Pancreas (tissue), 10 donors: ENCODE results near the gene MCM7. TPM values are rescaled to one million over a fixed set of nuclear protein-coding genes. Genes with fewer than 3 reads are reported as not detected.

Experiments used
- ATAC-seq, 4 donors: fragments of 200-7000 bp; cut with Tn5 transposase; one replicate each; pipeline versions ENCODE4 v1.8.0 to v1.9.1; 2020; ENCODE audit warnings: mild to moderate bottlenecking in 4 of 4, moderate library complexity in 4 of 4
- DNase-seq, 6 donors: peaks; one replicate each; pipeline ENCODE4 v3.0.0-alpha.2; 2020
- FAIRE-seq: peaks from 2 replicates; lab custom pipeline; 2012; peaks lifted over from hg19 to GRCh38; lab: Jason Lieb, UNC
- H3K27ac ChIP-seq, 4 donors: fragments of 200-600 bp; sonication (generic); 1 replicate in 3 of 4; 2 replicates in 1 of 4; pipeline versions ENCODE4 v1.5.0 to v1.8.0; 2020
- H3K27me3 ChIP-seq, 4 donors: fragments of 200-600 bp; one replicate each; pipeline ENCODE4 v1.8.0; 2021
- H3K36me3 ChIP-seq, 3 donors: fragments of 200-600 bp; sonication (generic) in 1 of 3; one replicate each; pipeline versions ENCODE4 v1.5.0 to v1.8.0; 2020 to 2021
- H3K4me1 ChIP-seq, 3 donors: fragments of 200-600 bp; one replicate each; pipeline ENCODE4 v1.8.0; 2021
- H3K4me3 ChIP-seq, 4 donors: fragments of 200-600 bp; sonication (generic) in 2 of 4; one replicate each; pipeline versions ENCODE4 v1.5.0 to v1.8.0; 2020 to 2021
- H3K9me3 ChIP-seq, 4 donors: fragments of 200-600 bp; one replicate each; pipeline ENCODE4 v1.8.0; 2021
- WGBS, 2 donors: extraction: QIAGEN DNeasy Blood & Tissue Kit; methylation state at CpG; one replicate each; pipeline ENCODE4 v1.1.7; 2013; 5-methylcytosine and 5-hydroxymethylcytosine counted together
- intact Hi-C, 3 donors: fragments of 100-400 bp; cut with DNase I; formaldehyde crosslinking; loops; one replicate each; pipeline versions ENCODE4 v1.11.1 to v1.14.2; 2022
- polyA plus RNA-seq, 2 donors: library from polyadenylated mRNA; stranded (reverse); fragments of 200-250 nt; gene quantifications; one replicate each; pipeline ENCODE4 v1.2.3, GENCODE V29; 2013
- total RNA-seq, 6 donors: library from RNA; stranded (reverse); fragmentation: NEBNext Ultra II Directional in 4 of 6; extraction: Animal tissue kit (Norgen Biotek cat#: 25700) in 4 of 6; gene quantifications; one replicate each; pipeline versions ENCODE4 v1.2.1 to v1.2.4, GENCODE V29; 2021 to 2023
- TF ChIP-seq, protein P1 (sequence below), 4 donors: fragments of 200-600 bp; sonication (generic) in 3 of 4; IDR thresholded peaks; one replicate each; pipeline versions ENCODE4 v1.5.0 to v1.8.0; 2021; ENCODE audit warnings: antibody characterized with exemption in 4 of 4
- donor health status: healthy with polysubstance abuse.
- donor health status: DM: no; HTN: no; CAD: no; lungs with moderate emphysema.
- donor health status: DM: no; HTN: no; CAD: no.
- donor health status: control.
- donor health status: control.
- donor health status: Bipolar disorder and iron deficiency.
- donor health status: DM: yes; HTN: yes; CAD: no.
- donor health status: DM: no; HTN: no; CAD: no.
- donor health status: DM: no; HTN: no; CAD: no.
- donor health status: DM: yes; HTN: yes; CAD: no.

The MCM7 gene
- total and polyA plus RNA-seq, 8 donors, result 21.7 to 77.0 (median 27.4) TPM

DNA sequence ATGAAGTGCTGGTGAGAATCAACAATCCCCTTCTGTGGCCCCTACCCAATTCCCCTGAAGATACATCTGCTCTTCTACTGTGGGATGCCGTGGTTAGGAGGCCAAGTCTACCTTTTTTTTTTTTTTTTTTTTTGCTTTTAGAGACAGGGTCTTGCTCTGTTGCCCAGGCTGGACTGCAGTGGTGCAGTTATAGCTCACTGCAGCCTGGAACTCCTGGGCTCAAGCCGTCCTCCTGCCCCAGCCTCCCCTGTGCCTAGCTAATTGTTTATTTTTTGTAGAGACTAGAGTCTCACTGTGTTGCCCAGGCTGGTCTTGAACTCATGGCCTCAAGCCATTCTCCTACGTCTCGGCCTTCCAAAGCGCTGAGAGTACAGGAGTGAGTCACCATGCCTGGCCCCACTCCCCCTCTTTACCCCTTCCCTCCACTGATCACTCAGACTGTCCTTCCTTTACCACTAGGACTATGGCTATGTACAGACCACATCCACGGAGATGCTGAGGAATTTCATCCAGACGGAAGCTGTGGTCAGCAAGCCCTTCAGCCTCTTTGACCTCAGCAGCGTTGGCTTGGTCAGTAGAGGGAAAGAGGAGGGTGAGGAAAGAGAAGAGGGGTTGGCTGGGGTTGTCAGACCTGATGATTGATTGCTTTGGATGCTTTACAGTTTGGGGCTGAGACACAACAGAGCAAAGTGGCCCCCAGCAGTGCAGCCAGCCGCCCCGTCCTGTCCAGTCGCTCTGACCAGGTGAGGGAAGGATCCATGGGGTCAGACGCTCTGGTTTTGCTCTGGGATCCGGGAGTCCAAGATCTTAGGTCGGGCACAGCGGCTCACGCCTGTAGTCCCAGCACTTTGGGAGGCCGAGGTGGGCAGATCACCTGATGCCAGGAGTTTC, 2.0 kb upstream of the MCM7 start:
- intact Hi-C loops, result no loop called here
- H3K9me3 ChIP-seq, result no peaks in the 10 kb centered on the region
- no peaks in the 10 kb centered on the region for H3K27me3 ChIP-seq
- peaks cover 0 to 16% (median 4%) of the 10 kb centered on the region in 3 donors for H3K4me1 ChIP-seq
- no peak for ATAC-seq
- H3K36me3 ChIP-seq, result peaks cover 0 to 19% (median under 1%) of the 10 kb centered on the region in 3 donors
- FAIRE-seq, result no peak
- H3K27ac ChIP-seq, result no peak overlapping the region
- TF ChIP-seq, protein P1, sequence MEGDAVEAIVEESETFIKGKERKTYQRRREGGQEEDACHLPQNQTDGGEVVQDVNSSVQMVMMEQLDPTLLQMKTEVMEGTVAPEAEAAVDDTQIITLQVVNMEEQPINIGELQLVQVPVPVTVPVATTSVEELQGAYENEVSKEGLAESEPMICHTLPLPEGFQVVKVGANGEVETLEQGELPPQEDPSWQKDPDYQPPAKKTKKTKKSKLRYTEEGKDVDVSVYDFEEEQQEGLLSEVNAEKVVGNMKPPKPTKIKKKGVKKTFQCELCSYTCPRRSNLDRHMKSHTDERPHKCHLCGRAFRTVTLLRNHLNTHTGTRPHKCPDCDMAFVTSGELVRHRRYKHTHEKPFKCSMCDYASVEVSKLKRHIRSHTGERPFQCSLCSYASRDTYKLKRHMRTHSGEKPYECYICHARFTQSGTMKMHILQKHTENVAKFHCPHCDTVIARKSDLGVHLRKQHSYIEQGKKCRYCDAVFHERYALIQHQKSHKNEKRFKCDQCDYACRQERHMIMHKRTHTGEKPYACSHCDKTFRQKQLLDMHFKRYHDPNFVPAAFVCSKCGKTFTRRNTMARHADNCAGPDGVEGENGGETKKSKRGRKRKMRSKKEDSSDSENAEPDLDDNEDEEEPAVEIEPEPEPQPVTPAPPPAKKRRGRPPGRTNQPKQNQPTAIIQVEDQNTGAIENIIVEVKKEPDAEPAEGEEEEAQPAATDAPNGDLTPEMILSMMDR (IDR thresholded peaks at IDR 0.05), result no peak
- DNase-seq, result no peak
- 89 to 92% methylated on average over 17 of the region's 17 CpGs for WGBS, 2 donors
- H3K4me3 ChIP-seq, result no peak overlapping the region

DNA sequence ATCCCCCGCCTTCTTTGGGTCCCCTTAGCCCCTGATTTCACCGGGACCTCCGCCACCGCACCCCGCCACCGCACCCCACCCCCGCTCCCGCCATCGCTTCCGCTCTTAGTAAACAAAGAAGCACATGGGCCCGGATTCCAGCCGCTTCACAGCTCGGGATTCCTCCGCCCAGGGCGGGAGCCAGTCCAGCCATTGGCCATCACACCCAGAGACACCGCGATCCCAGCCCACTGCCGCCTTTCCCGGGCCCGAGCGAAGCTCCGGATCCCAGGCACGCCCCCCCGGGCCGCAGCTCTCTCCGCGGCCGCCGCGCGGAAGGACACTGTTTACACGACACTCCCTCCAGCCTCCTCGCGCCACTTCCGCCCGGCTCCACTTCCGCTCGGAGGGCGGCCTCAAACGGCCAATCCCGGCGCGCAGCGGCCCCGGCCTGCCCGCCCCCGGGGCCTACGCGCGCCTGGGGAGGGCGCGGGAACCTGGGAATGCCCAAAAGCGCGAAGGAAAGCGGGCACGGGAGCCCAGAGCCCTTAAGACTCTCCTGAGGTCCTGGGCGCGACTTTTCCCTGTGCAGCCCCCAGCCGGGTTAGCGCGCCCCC, 679 bp downstream of the MCM7 start:
- no peaks in the 10 kb centered on the region for H3K27me3 ChIP-seq
- DNase-seq, result peak; percentile 92 to 97 (median 94)
- H3K4me3 ChIP-seq, result peak overlapping the region; percentile 34 to 91 (median 80)
- H3K27ac ChIP-seq, result peak overlapping the region; percentile 56 to 91 (median 88)
- intact Hi-C loops, result no loop called here
- H3K36me3 ChIP-seq, result peaks cover 4 to 40% (median 27%) of the 10 kb centered on the region in 3 donors
- 0 to 1% methylated on average over 45 to 61 of the region's 61 CpGs for WGBS, 2 donors
- H3K4me1 ChIP-seq, result peaks cover 0 to 16% (median 4%) of the 10 kb centered on the region in 3 donors
- TF ChIP-seq, protein P1 (IDR thresholded peaks at IDR 0.05), result no peak
- H3K9me3 ChIP-seq, result no peaks in the 10 kb centered on the region
- peak; percentile 88 to 95 (median 90) for ATAC-seq
- FAIRE-seq, result no peak

DNA sequence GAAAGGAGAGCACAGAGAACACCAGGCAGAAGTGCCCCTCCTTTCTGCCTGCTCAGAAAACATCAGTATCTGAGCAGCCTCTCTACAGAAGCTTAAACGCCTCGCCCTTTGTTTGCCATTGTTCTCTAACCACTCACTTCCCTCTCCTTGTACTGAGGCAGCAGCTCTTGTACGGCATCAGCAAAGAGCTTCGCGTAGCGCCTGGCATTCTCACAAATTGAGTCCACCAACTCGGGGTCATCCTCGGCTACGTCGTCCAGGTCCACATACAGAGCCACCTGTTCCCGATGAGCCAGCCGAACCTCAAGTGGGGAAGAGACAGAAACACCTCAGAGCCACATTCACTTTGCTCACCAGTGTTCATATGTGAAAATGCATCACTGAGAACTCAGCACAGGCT, 1.7 kb downstream of the MCM7 start:
- peaks cover 0 to 16% (median 4%) of the 10 kb centered on the region in 3 donors for H3K4me1 ChIP-seq
- no peaks in the 10 kb centered on the region for H3K27me3 ChIP-seq
- WGBS, 2 donors, result 53 to 64% methylated on average over 12 of the region's 12 CpGs
- DNase-seq, result no peak
- ATAC-seq, result no peak
- no peak overlapping the region for H3K27ac ChIP-seq
- no peak for FAIRE-seq
- H3K36me3 ChIP-seq, result peaks cover 4 to 48% (median 31%) of the 10 kb centered on the region in 3 donors
- TF ChIP-seq, protein P1 (IDR thresholded peaks at IDR 0.05), result no peak
- peak overlapping the region in 3 of 4 donors; percentile 34 to 88 (median 73) for H3K4me3 ChIP-seq
- H3K9me3 ChIP-seq, result no peaks in the 10 kb centered on the region
- intact Hi-C loops, result no loop called here

DNA sequence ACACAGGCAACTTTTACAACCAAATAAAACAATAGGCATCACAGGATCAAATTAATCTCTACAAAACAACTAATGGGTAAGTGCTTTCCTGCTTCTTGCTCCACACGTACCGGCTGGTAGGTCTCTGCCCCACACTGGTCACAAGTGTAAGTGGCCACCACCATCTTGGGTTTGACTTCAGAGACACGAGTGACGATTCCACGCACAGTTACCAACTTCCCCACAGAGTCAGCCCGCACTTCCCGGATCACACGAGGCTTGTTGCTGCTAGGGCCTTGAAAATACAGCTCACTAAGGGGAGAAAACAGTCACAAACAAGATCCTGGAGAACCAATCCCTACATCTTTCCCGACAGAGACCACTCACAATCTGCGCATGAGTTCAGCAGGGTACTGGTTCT, 2.3 kb downstream of the MCM7 start:
- WGBS, 2 donors, result 80 to 86% methylated on average over 10 of the region's 10 CpGs

More for the DNA sequence above, 2.3 kb downstream of the MCM7 start:
- ATAC-seq (no peak), DNase-seq (no peak), FAIRE-seq (no peak)
- Histone ChIP-seq H3K27me3 (no peaks in the 10 kb centered on the region), H3K4me3 (peak overlapping the region in 1 of 4 donors; percentile 88), H3K27ac (no peak overlapping the region), H3K36me3 (peaks cover 4 to 53% (median 35%) of the 10 kb centered on the region in 3 donors), H3K9me3 (no peaks in the 10 kb centered on the region), H3K4me1 (peaks cover 0 to 16% (median 4%) of the 10 kb centered on the region in 3 donors)
- intact Hi-C loops, result no loop called here
- TF ChIP-seq, protein P1 (IDR thresholded peaks at IDR 0.05), result no peak
